ENCODE data around the gene EID2B. TPM values are rescaled to one million over a fixed set of nuclear protein-coding genes. Genes with fewer than 3 reads are reported as not detected.
A peak's percentile ranks its signal among the peaks of the same experiment; 100 is the strongest.

Gene EID2B
- total and polyA plus RNA-seq, 2 of the 13 experiments (the other 11 are each of a cell fraction or from before 2014, with no cell fraction given) = 2.5 to 3.7 TPM

DNA sequence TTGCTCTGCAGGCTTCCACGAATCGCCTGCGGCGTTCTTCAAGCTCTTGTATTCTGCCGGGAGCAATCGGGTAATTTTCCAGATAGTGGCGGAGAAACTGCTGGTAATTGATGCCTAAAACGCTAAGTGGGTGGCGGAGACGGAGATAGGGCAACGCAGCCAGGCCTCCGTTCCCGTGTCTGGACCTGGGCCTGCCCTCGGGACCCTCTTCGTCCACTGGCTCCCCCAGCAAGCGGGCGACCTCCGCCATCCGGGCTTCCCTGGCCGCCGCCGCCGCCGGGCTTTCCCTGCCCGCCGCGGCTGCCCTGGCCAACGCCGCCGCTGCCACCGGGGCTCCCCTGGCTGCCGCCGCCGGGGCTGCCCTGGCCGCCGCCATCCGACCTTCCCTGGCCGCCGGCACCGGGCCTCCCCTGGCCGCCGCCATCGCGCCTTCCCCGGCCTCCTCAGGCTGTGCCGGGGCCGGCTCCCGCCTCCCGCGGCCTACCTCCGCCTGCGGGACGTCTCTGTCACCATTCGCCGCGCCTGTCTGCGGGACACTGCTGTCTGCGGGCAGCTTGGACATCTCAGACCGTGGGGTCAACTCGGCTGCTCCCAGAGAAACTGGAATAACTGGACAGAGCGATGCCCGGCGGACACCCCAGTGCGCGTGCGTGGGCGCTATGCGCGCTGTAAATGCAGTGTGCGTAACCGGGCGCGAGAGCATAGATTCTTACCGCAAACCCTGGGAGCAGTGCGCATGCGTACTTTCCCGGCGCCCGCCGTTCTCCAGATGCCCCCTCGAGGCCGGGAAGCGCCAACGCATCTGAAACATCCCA, 7.1 kb upstream of the EID2B start, which contains the start of gene EID2 (continued):
- TF ChIP-seq HOXA3 (CRISPR knock-in tag; IDR thresholded peaks at IDR 0.05) (peak; percentile 69), NONO (IDR thresholded peaks at IDR 0.05) (no peak), NONO (CRISPR knock-in tag; conservative IDR thresholded peaks at IDR 0.05) (0 out of 2 replicates have a peak, but pooled peaks have one; percentile 45), ETV5 (CRISPR knock-in tag; IDR thresholded peaks at IDR 0.05; ENCODE audit: borderline replicate concordance) (0 out of 2 replicates have a peak, but pooled peaks have one; percentile 14), SMAD1 (CRISPR knock-in tag; IDR thresholded peaks at IDR 0.05; ENCODE audit: borderline replicate concordance, low read depth) (0 out of 2 replicates have a peak, but pooled peaks have one; percentile 71), TBX2 (CRISPR knock-in tag; IDR thresholded peaks at IDR 0.05; ENCODE audit: borderline replicate concordance) (0 out of 2 replicates have a peak, but pooled peaks have one; percentile 46), STAG1 (CRISPR knock-in tag; IDR thresholded peaks at IDR 0.05) (peak; percentile 69), SRF (IDR thresholded peaks at IDR 0.05; ENCODE audit: low read depth, low read length) (no peak), TOE1 (CRISPR knock-in tag; IDR thresholded peaks at IDR 0.05) (0 out of 2 replicates have a peak, but pooled peaks have one; percentile 51), SKI (IDR thresholded peaks at IDR 0.05; ENCODE audit: partially characterized antibody) (peak; percentile 37), MYC (CRISPR knock-in tag; IDR thresholded peaks at IDR 0.05; ENCODE audit: borderline replicate concordance) (peak; percentile 75), ZSCAN21 (CRISPR knock-in tag; IDR thresholded peaks at IDR 0.05; ENCODE audit: borderline replicate concordance) (0 out of 2 replicates have a peak, but pooled peaks have one; percentile 62), THAP11 (CRISPR knock-in tag; IDR thresholded peaks at IDR 0.05) (peak; percentile 58), CENPT (CRISPR knock-in tag; IDR thresholded peaks at IDR 0.05; ENCODE audit: low read depth) (no peak), CAMTA2 (CRISPR knock-in tag; IDR thresholded peaks at IDR 0.05; ENCODE audit: borderline replicate concordance) (0 out of 2 replicates have a peak, but pooled peaks have one; percentile 52), ZKSCAN8 (CRISPR knock-in tag; IDR thresholded peaks at IDR 0.05; ENCODE audit: borderline replicate concordance) (0 out of 2 replicates have a peak, but pooled peaks have one; percentile 26), HDAC1 (CRISPR knock-in tag; IDR thresholded peaks at IDR 0.05) (peak; percentile 48; the same call in 1 of the 2 replicates), ZMYM3 (CRISPR knock-in tag; IDR thresholded peaks at IDR 0.05) (no peak), ZSCAN12 (CRISPR knock-in tag; IDR thresholded peaks at IDR 0.05) (peak; percentile 87; the same call in 1 of the 2 replicates), HOXD1 (CRISPR knock-in tag; IDR thresholded peaks at IDR 0.05) (0 out of 2 replicates have a peak, but pooled peaks have one; percentile 65), SMC3 (IDR thresholded peaks at IDR 0.05; ENCODE audit: low read length) (0 out of 2 replicates have a peak, but pooled peaks have one; percentile 15), RFXAP (CRISPR knock-in tag; IDR thresholded peaks at IDR 0.05; ENCODE audit: borderline replicate concordance) (peak; percentile 90), SAP130 (CRISPR knock-in tag; IDR thresholded peaks at IDR 0.05; ENCODE audit: low read depth) (peak; percentile 76)
- TF ChIP-seq, protein P1, sequence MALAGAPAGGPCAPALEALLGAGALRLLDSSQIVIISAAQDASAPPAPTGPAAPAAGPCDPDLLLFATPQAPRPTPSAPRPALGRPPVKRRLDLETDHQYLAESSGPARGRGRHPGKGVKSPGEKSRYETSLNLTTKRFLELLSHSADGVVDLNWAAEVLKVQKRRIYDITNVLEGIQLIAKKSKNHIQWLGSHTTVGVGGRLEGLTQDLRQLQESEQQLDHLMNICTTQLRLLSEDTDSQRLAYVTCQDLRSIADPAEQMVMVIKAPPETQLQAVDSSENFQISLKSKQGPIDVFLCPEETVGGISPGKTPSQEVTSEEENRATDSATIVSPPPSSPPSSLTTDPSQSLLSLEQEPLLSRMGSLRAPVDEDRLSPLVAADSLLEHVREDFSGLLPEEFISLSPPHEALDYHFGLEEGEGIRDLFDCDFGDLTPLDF (CRISPR knock-in tag; IDR thresholded peaks at IDR 0.05) = peak; percentile 71; the same call in 1 of the 2 replicates
- TF ChIP-seq, protein P2, sequence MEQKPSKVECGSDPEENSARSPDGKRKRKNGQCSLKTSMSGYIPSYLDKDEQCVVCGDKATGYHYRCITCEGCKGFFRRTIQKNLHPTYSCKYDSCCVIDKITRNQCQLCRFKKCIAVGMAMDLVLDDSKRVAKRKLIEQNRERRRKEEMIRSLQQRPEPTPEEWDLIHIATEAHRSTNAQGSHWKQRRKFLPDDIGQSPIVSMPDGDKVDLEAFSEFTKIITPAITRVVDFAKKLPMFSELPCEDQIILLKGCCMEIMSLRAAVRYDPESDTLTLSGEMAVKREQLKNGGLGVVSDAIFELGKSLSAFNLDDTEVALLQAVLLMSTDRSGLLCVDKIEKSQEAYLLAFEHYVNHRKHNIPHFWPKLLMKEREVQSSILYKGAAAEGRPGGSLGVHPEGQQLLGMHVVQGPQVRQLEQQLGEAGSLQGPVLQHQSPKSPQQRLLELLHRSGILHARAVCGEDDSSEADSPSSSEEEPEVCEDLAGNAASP (CRISPR knock-in tag; IDR thresholded peaks at IDR 0.05; ENCODE audit: borderline replicate concordance) = peak; percentile 69
- TF ChIP-seq, protein P3, sequence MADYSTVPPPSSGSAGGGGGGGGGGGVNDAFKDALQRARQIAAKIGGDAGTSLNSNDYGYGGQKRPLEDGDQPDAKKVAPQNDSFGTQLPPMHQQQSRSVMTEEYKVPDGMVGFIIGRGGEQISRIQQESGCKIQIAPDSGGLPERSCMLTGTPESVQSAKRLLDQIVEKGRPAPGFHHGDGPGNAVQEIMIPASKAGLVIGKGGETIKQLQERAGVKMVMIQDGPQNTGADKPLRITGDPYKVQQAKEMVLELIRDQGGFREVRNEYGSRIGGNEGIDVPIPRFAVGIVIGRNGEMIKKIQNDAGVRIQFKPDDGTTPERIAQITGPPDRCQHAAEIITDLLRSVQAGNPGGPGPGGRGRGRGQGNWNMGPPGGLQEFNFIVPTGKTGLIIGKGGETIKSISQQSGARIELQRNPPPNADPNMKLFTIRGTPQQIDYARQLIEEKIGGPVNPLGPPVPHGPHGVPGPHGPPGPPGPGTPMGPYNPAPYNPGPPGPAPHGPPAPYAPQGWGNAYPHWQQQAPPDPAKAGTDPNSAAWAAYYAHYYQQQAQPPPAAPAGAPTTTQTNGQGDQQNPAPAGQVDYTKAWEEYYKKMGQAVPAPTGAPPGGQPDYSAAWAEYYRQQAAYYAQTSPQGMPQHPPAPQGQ (CRISPR knock-in tag; IDR thresholded peaks at IDR 0.05; ENCODE audit: borderline replicate concordance) = no peak

All from HepG2 (cell line).